Body of pancreas (tissue), 4 donors: ENCODE measurements around the gene HS6ST3.

Experiments used
- POLR2A ChIP-seq, 3 donors: fragments of 450-650 bp; IDR thresholded peaks; one replicate each; pipeline ENCODE4 v1.6.1; 2016; ENCODE audit warnings: antibody characterized with exemption in 3 of 3, mild to moderate bottlenecking in 2 of 3
- TF ChIP-seq, protein P1 (sequence below), 7 experiments: fragments of 450-650 bp in 4 of 7; fragments of 200-600 bp in 3 of 7; sonication (generic) in 3 of 7; IDR thresholded peaks; one replicate each; pipeline ENCODE4 v1.5.1; 2016 to 2019; ENCODE audit warnings: antibody characterized with exemption in 7 of 7

DNA sequence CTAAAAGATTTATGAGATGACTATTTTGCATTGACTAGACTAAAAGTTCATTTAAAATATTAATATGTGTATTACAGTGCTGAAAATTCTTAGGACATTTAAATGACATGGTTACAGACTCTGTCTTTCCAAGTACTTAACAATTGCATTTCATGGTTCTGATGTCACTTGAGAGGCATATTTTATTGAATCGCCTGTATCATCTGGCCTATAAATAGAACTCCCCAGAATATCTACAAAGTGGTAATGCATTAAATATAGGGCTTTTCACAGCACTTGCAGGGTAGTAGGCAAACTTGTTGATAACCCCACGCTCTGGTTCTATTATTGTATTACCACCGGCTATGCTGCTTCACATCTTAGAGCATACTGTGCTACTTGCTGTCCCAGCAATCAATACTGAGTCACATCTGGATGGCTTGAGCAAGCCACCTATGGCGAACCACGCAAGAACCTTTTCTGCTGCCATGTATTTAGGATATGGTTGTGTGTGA is 400.6 kb downstream of the HS6ST3 start:
- TF ChIP-seq, protein P1, sequence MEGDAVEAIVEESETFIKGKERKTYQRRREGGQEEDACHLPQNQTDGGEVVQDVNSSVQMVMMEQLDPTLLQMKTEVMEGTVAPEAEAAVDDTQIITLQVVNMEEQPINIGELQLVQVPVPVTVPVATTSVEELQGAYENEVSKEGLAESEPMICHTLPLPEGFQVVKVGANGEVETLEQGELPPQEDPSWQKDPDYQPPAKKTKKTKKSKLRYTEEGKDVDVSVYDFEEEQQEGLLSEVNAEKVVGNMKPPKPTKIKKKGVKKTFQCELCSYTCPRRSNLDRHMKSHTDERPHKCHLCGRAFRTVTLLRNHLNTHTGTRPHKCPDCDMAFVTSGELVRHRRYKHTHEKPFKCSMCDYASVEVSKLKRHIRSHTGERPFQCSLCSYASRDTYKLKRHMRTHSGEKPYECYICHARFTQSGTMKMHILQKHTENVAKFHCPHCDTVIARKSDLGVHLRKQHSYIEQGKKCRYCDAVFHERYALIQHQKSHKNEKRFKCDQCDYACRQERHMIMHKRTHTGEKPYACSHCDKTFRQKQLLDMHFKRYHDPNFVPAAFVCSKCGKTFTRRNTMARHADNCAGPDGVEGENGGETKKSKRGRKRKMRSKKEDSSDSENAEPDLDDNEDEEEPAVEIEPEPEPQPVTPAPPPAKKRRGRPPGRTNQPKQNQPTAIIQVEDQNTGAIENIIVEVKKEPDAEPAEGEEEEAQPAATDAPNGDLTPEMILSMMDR (IDR thresholded peaks at IDR 0.05), result no peak
- TF ChIP-seq POLR2A (IDR thresholded peaks at IDR 0.05), result no peak
